ENCODE data around the gene USP3.

USP3 gene

GRCh38 chr15:63633312-63633711 lies 128.9 kb downstream of the USP3 start:
- Histone ChIP-seq H3K9ac (ENCODE audit: low read length) (no peak overlapping the region), H3K27me3 (ENCODE audit: low read length) (no peaks in the 10 kb centered on the region), H3K4me3 (ENCODE audit: insufficient read depth, low read length, poor library complexity, severe bottlenecking) (no peak overlapping the region), H2AFZ (ENCODE audit: low read depth, low read length, severe bottlenecking) (no peak overlapping the region), H3K4me2 (ENCODE audit: low read depth, low read length, poor library complexity, severe bottlenecking) (no peak overlapping the region), H3K9me3 (ENCODE audit: insufficient read depth, low read length) (no peaks in the 10 kb centered on the region), H3K9me2 (replicated peaks; ENCODE audit: insufficient read depth, low read length) (no peaks in the 10 kb centered on the region), H3K27ac (ENCODE audit: low read depth, low read length) (no peak overlapping the region), H3K36me3 (ENCODE audit: low read length) (peaks cover 5% of the 10 kb centered on the region; the same call in 1 of the 2 replicates), H4K20me1 (ENCODE audit: low read depth, low read length) (no peaks in the 10 kb centered on the region), H3F3A (ENCODE audit: insufficient read depth) (no peaks in the 10 kb centered on the region), H3K79me2 (ENCODE audit: insufficient read depth, low read length) (no peaks in the 10 kb centered on the region)
- TF ChIP-seq EZH2phosphoT487 (conservative IDR thresholded peaks at IDR 0.05; ENCODE audit: low read length) = no peak
- no peak for TF ChIP-seq CTCF (IDR thresholded peaks at IDR 0.05; ENCODE audit: insufficient read depth, low read length, poor library complexity, severe bottlenecking)

- H3F3A ChIP-seq (ENCODE audit: insufficient read depth) = no peaks in the 10 kb centered on the region
- no peaks in the 10 kb centered on the region for H3K27me3 ChIP-seq (ENCODE audit: low read length)
- H3K4me3 ChIP-seq (ENCODE audit: insufficient read depth, low read length, poor library complexity, severe bottlenecking) = no peak overlapping the region
- no peaks in the 10 kb centered on the region for H3K79me2 ChIP-seq (ENCODE audit: insufficient read depth, low read length)
- peaks cover 10% of the 10 kb centered on the region; the same call in 1 of the 2 replicates for H3K36me3 ChIP-seq (ENCODE audit: low read length)
- H2AFZ ChIP-seq (ENCODE audit: low read depth, low read length, severe bottlenecking) = no peak overlapping the region
- no peaks in the 10 kb centered on the region for H3K9me3 ChIP-seq (ENCODE audit: insufficient read depth, low read length)
- no peak overlapping the region for H3K4me2 ChIP-seq (ENCODE audit: low read depth, low read length, poor library complexity, severe bottlenecking)
- H3K9ac ChIP-seq (ENCODE audit: low read length) = no peak overlapping the region
- H3K27ac ChIP-seq (ENCODE audit: low read depth, low read length) = no peak overlapping the region
- no peaks in the 10 kb centered on the region for H4K20me1 ChIP-seq (ENCODE audit: low read depth, low read length)
- no peaks in the 10 kb centered on the region for H3K9me2 ChIP-seq (replicated peaks; ENCODE audit: insufficient read depth, low read length)
- no peak for TF ChIP-seq EZH2phosphoT487 (conservative IDR thresholded peaks at IDR 0.05; ENCODE audit: low read length)
- TF ChIP-seq CTCF (IDR thresholded peaks at IDR 0.05; ENCODE audit: insufficient read depth, low read length, poor library complexity, severe bottlenecking) = no peak
These were observed 129.8 kb downstream of the USP3 start for GRCh38 chr15:63634154-63634553.

- Histone ChIP-seq H2AFZ (ENCODE audit: low read depth, low read length, severe bottlenecking) (no peak overlapping the region), H3K9ac (ENCODE audit: low read length) (no peak overlapping the region), H3K9me3 (ENCODE audit: insufficient read depth, low read length) (no peaks in the 10 kb centered on the region), H3K4me2 (ENCODE audit: low read depth, low read length, poor library complexity, severe bottlenecking) (no peak overlapping the region), H3K4me3 (ENCODE audit: insufficient read depth, low read length, poor library complexity, severe bottlenecking) (no peak overlapping the region), H4K20me1 (ENCODE audit: low read depth, low read length) (no peaks in the 10 kb centered on the region), H3K27me3 (ENCODE audit: low read length) (no peaks in the 10 kb centered on the region), H3K9me2 (replicated peaks; ENCODE audit: insufficient read depth, low read length) (no peaks in the 10 kb centered on the region), H3K79me2 (ENCODE audit: insufficient read depth, low read length) (no peaks in the 10 kb centered on the region), H3K27ac (ENCODE audit: low read depth, low read length) (no peak overlapping the region), H3K36me3 (ENCODE audit: low read length) (peaks cover 19% of the 10 kb centered on the region; the same call in 1 of the 2 replicates), H3F3A (ENCODE audit: insufficient read depth) (no peaks in the 10 kb centered on the region)
- TF ChIP-seq CTCF (IDR thresholded peaks at IDR 0.05; ENCODE audit: insufficient read depth, low read length, poor library complexity, severe bottlenecking) (no peak), EZH2phosphoT487 (conservative IDR thresholded peaks at IDR 0.05; ENCODE audit: low read length) (no peak)
These were observed 132.2 kb downstream of the USP3 start for GRCh38 chr15:63636518-63637061.
